ENCODE data around the gene ALPK3. TPM values are rescaled to one million over a fixed set of nuclear protein-coding genes. Genes with fewer than 3 reads are reported as not detected.

The ALPK3 gene
- total RNA-seq, 1 donor from 2014 or later: 181 TPM

GRCh38 chr15:84822653-84823281 is 5.6 kb downstream of the ALPK3 start:
- Histone ChIP-seq H3K27me3 (ENCODE audit: low read depth) (no peaks in the 10 kb centered on the region), H3K4me1 (peaks cover 100% of the 10 kb centered on the region), H3K36me3 (peaks cover 7% of the 10 kb centered on the region), H3K4me3 (peak overlapping the region; percentile 37), H3K27ac (replicated peaks) (peak overlapping the region; percentile 95), H3K9me3 (replicated peaks) (no peaks in the 10 kb centered on the region)
- no peak for DNase-seq
- TF ChIP-seq CTCF (IDR thresholded peaks at IDR 0.05; ENCODE audit: borderline replicate concordance): no peak
- intact Hi-C loops (cut with micrococcal nuclease): no loop called here

DNA sequence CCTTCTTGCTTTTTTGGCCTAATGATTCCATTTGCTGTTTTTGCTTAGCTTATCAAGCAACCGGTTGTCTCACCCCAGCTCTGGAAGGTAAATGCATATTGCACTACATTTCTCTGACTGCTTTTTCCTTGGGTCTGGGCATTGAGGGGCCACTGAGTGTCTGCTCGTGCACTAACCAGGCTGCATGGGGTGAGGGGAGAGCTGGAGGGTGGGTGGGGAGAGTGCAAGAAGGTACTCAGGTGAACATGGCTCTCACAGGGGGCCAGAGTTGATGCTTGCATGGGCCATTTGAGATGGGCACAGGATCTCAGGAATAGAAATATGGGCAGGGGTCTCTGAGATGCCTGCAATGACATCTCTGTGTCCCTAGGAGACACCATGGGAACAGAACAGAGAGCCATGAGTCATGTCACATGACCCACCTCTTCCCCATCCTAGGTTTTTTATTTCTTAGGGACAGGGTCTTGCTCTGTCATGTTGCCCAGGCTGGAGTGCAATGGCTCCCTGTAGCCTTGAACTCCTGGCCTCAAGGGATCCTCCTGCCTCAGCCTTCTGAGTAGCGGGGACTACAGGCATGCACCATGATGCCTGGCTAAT is 6.2 kb downstream of the ALPK3 start:
- no peak for TF ChIP-seq CTCF (IDR thresholded peaks at IDR 0.05; ENCODE audit: borderline replicate concordance)
- intact Hi-C loops (cut with micrococcal nuclease): no loop called here
- no peaks in the 10 kb centered on the region for H3K27me3 ChIP-seq (ENCODE audit: low read depth)
- H3K4me1 ChIP-seq: peaks cover 100% of the 10 kb centered on the region
- peak overlapping the region; percentile 95 for H3K27ac ChIP-seq (replicated peaks)
- H3K9me3 ChIP-seq (replicated peaks): no peaks in the 10 kb centered on the region
- peak overlapping the region; percentile 26 for H3K4me3 ChIP-seq
- DNase-seq: no peak
- H3K36me3 ChIP-seq: peaks cover 11% of the 10 kb centered on the region

DNA sequence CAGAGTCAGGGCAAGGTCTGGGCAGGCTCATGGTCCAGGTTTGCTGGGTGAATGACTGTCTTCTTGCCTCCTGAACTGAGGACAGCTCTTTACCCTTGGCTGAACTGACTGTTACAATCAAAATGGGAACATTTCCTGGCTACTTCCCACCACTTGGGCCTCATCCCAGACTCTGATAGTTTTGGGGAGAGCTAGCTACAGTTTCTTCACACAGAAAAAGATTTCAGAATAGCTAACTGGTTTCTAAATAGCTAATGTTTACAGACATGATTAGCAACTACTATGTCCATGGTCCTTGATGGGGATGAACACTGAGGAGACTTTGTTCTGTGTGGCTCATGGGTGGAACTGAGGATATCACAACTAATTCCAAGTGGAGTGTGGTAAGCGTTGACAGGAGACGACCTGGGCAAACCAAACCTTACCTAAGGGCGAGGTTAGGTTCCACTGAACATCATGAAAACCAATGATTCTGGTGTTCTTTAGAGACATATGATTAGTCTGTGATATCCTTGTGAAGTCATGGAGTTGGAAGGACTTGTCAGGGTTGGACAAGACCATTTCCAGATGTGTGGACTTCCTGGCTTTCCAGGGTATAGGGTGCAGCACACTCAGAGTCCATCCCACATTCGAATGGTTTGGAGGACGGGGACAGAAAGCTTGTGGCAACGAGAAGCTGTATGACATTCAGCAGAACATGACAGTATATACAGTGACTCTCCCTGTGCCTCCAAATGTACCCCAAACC is 7.3 kb downstream of the ALPK3 start:
- intact Hi-C loops (cut with micrococcal nuclease): no loop called here
- peaks cover 100% of the 10 kb centered on the region for H3K4me1 ChIP-seq

DNA sequence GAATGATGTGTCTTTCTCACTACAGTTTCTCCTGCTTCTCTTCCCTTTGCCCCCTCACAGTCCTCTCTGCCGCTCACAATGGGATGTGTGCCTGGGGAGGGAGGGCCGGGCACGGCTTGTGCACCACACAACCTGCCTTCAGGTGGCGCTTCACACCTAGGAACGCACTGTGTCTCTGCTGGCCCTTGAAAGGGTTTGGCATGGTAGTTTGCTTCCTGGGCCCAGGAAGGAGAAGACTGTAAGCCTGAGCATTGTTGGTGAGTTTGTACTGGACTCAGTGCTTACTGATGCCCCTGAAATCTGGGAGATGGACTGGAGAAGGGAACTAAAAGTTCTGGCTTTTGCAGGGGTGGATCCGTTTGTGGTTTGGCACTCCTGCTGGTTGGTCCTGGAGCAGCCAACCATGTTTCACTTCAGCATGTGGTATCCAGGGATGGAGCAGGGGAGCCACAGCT is 9.2 kb downstream of the ALPK3 start:
- H3K4me1 ChIP-seq: peaks cover 100% of the 10 kb centered on the region
- H3K27me3 ChIP-seq (ENCODE audit: low read depth): no peaks in the 10 kb centered on the region
- peak overlapping the region; percentile 95 for H3K27ac ChIP-seq (replicated peaks)
- DNase-seq: no peak
- no peaks in the 10 kb centered on the region for H3K9me3 ChIP-seq (replicated peaks)
- no peak overlapping the region for H3K4me3 ChIP-seq
- H3K36me3 ChIP-seq: peaks cover 11% of the 10 kb centered on the region
- intact Hi-C loops (cut with micrococcal nuclease): no loop called here
- TF ChIP-seq CTCF (IDR thresholded peaks at IDR 0.05; ENCODE audit: borderline replicate concordance): peak; percentile 49

More for the DNA sequence above, 7.3 kb downstream of the ALPK3 start:
- peak; percentile 63 for DNase-seq
- Histone ChIP-seq H3K27me3 (ENCODE audit: low read depth) (no peaks in the 10 kb centered on the region), H3K4me3 (peak overlapping the region; percentile 26), H3K9me3 (replicated peaks) (no peaks in the 10 kb centered on the region), H3K27ac (replicated peaks) (peak overlapping the region; percentile 95), H3K36me3 (peaks cover 11% of the 10 kb centered on the region)
- no peak for TF ChIP-seq CTCF (IDR thresholded peaks at IDR 0.05; ENCODE audit: borderline replicate concordance)

GRCh38 chr15:84827246-84827645 is 10.1 kb downstream of the ALPK3 start:
- intact Hi-C loops (cut with micrococcal nuclease): no loop called here
- Histone ChIP-seq H3K36me3 (peaks cover 20% of the 10 kb centered on the region), H3K27me3 (ENCODE audit: low read depth) (no peaks in the 10 kb centered on the region)

More at GRCh38 chr15:84827246-84827645, 10.1 kb downstream of the ALPK3 start:
- Histone ChIP-seq H3K4me3 (no peak overlapping the region), H3K27ac (replicated peaks) (peak overlapping the region; percentile 95), H3K4me1 (peaks cover 100% of the 10 kb centered on the region), H3K9me3 (replicated peaks) (no peaks in the 10 kb centered on the region)
- TF ChIP-seq CTCF (IDR thresholded peaks at IDR 0.05; ENCODE audit: borderline replicate concordance): no peak
- DNase-seq: no peak
